ENCODE results near the gene AGAP1.

The AGAP1 gene

GRCh38 chr2:235670974-235671787 lies 177.3 kb downstream of the AGAP1 start:
- DNase-seq: no peak

GRCh38 chr2:235672720-235673119 lies 178.9 kb downstream of the AGAP1 start:
- DNase-seq: no peak

DNA sequence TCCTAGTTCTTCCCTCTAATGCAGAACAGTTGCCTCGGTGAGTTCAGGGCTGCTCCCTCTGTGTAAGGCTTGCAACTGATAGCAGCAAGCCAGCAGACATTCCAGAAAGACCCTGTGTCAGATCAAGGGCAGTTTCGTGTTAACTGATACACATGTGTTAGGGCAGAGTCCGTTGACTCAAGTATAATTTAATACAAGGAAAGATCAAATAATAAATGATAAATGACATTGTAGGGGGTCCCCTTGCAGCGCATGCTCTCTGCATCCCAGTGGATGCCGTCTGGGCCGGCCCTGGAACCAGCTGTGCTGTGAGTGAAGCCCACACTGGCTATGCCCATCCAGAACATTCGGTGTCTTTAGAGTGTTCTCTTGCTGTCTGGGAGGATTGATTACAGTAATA lies 180.3 kb downstream of the AGAP1 start:
- no peak for DNase-seq

DNA sequence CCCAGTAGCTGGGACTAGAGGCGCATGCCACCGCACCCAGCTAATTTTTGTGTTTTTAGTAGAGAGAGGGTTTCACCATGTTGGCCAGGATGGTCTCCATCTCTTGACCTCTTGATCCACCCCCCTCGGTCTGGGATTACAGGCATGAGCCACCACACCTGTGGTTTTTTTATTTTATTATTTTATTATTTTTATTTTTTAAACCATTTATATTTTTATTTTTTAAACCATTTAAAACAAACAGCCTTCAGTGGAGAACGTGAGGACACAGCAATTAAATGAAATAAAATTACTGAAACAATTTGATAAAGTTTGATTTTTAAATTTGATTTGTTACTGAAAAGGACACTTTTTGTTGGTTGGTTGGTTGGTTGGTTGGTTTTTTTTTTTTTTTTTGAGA lies 181.0 kb downstream of the AGAP1 start:
- DNase-seq: no peak

DNA sequence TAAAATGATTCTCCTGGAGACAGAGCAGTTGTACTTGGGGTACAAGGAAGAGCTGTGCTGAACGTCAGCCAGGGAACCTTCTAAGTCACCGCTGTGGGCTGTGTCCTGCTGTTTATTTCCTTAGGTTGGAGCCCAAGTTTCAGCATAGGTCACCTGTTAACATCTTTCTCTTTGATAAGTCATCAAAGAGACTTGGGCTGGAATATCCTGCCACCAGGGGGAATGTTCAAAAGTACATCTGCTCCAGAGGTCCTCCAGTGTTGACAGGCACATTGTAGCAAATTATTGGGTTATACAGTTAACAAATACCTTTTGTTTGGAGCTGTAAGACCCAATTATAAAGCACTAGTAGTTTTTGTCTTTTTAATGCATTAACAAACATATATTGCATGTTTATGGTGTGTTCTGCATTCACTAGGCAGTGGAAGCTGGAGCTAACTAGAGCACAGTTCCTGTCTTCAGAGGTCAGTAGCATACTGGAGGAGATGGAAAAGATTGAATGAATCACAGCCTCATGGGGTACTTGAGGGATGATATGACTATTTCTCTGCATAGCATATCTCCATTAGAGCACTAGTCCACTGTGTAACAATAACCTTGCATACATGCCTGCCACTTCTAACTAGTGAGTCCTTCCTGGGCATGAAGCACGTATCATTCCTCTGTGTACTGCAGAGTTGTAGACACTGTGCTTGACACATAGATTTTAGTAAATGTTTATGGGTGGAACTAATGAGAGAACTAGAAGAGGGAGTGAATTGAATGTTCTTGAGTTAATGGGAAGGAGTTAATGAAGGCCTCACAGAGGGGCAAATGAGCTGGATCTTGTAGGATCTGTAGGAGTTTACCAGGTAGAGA lies 182.1 kb downstream of the AGAP1 start:
- DNase-seq: no peak

DNA sequence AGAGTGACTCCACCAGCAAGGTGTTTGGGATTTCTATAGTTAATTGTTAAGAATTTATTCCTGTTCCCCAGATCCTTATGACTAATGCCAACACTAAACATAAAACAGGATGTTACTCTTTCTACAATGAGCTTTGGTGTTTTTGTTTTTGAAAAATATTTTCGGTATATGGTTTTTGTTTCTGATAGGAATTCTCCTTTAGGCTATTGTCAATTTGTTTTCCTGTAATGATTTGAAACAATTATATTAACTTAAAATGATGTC lies 182.6 kb downstream of the AGAP1 start:
- no peak for DNase-seq

DNA sequence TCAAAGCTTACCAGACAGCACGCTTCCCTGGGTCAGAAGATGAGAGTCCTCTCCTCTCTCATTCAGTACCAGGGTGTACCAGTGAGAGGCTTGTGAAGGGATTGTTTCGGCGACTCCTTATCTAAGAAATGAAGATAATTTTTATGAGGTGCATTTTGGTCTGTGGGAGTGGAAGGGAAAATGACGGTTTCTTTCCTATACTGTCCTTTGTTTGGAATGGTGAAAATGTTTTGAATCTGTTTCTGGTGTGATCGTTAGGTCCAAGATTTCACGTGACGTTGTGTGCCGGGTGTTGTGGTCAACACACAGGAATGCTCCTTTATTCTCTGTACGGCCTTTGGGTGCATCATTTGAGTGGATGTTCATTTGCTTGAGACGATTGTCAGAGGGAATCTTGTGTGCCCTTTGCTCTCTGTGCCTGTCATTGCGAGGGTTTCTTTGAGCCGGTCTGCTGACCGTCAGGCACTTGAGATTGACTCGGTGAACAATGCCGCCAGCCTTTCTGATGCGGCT lies 183.5 kb downstream of the AGAP1 start:
- DNase-seq: no peak

DNA sequence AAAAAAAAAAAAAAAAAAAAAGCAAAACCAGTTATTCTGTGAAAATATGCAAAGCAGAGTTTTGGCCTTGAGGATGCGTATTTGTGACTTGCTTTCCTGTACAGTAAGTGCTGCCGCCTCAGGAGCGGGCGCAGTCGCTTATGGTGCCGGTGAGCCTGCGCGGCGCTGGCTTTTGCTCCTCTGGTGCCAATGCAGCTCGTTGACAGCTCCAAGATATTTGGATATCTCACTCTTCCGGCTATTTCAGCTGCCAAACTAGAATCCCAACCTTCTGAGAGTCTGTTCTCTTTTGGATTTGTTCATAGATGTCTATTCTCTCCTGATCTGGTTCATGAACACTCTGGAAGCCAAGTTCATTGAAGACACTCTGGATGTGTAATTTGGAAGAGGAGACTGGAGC lies 184.1 kb downstream of the AGAP1 start:
- no peak for DNase-seq

- no peak for DNase-seq
These were observed 184.9 kb downstream of the AGAP1 start for GRCh38 chr2:235678712-235679111.

GRCh38 chr2:235679471-235679870 lies 185.6 kb downstream of the AGAP1 start:
- DNase-seq: no peak

- no peak for DNase-seq
These were observed 191.3 kb downstream of the AGAP1 start for GRCh38 chr2:235685024-235685721.

DNA sequence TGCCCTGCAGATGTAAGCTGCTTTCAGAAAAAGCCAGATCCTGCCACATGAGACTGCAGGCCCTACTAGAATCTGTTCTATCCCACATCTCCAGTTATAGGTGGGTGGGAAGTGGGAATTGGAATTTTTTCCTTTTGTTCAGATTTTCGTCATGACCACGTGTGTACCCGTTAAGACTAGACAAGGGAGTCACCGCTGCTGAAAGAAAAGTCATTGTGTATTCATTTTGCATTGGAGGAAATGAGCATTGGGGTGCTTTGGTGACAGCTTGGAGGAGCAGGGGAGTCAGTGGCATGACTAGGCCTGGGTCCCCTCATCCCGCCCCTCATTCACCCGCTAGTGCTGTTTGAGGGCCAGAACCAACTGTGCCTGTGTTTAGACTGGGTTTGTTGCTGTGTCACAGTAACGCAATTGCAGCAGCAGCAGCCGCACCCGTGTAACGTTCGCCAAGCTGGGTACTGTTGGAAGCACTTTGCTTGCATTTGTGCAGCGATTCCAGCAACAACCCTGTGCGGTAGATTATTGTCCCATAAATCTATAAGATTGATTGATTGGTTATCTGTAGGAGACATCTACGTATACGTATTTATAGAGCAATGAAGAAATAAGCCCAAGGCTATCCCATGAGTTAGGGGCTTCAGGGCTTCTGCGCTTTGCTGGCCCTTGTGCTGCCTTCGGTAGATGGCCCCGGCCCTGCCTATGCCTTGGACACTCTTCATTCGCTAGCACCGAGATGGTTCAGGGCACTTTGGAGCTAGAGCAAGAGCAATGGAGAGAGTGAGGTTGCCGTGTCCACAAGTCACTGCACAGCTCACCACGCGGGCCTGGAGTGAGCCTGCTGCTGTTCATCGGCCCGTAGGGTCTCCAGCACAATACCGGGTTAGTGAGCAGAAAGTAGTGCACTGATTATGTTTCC lies 194.9 kb downstream of the AGAP1 start:
- DNase-seq: no peak

DNA sequence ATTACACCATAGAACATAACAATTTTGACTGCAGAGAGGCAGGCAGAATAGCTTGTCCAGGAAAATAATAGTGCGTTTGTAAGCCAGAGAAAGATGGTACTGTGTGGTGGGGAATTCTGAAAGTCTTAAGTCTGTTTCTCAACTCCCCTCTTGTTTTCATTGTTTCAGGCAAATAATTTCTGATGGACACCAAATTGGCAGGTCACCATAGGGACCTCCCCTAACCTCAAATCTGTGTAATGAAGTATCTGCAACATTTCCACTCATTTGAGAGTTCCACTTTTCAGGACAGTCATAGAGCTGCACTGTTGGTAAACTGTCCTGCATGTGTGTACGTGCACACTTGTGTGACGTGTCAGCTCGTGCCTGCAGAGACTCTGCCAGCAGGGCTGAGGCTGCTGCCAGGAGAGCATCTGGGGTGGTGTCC lies 195.6 kb downstream of the AGAP1 start:
- no peak for DNase-seq

GRCh38 chr2:235690082-235690808 lies 196.4 kb downstream of the AGAP1 start:
- DNase-seq: no peak

- no peak for DNase-seq
These were observed 197.1 kb downstream of the AGAP1 start for GRCh38 chr2:235690809-235691450.

GRCh38 chr2:235692076-235692475 lies 198.2 kb downstream of the AGAP1 start:
- DNase-seq: no peak

- no peak for DNase-seq
These were observed 198.9 kb downstream of the AGAP1 start for GRCh38 chr2:235692671-235693171.

- no peak for DNase-seq
These were observed 199.4 kb downstream of the AGAP1 start for GRCh38 chr2:235693279-235693678.

- DNase-seq: no peak
These were observed 201.1 kb downstream of the AGAP1 start for GRCh38 chr2:235694721-235695601.

DNA sequence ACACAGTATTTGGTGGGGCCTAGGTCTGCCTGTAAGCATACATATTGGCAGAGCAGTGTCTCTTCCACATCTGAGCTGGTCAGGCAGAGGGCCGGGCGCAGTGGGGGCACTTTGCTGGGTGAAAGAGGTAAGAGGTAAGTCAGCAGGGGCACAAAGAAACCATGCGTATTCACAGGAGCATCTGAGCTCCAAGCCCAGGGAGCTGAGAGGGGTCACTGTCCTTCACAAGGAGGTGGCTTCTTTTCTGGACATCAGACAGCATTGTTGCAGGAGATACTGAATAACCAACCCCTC lies 201.7 kb downstream of the AGAP1 start:
- no peak for DNase-seq

Data from NCI-H1417 treated with DMSO at 0.1 percent for 48 hours (cell line).